ENCODE measurements around the gene HOXC11.

GRCh38 chr12:54020591-54021405 is 47.9 kb downstream of the HOXC11 start:
- TF ChIP-seq CTCF (conservative IDR thresholded peaks at IDR 0.05; ENCODE audit: low read depth, low read length) (no peak), EZH2 (IDR thresholded peaks at IDR 0.05; ENCODE audit: borderline replicate concordance, low read depth, low read length, poor library complexity, severe bottlenecking) (no peak)
